ENCODE results near the gene USP43.

DNA sequence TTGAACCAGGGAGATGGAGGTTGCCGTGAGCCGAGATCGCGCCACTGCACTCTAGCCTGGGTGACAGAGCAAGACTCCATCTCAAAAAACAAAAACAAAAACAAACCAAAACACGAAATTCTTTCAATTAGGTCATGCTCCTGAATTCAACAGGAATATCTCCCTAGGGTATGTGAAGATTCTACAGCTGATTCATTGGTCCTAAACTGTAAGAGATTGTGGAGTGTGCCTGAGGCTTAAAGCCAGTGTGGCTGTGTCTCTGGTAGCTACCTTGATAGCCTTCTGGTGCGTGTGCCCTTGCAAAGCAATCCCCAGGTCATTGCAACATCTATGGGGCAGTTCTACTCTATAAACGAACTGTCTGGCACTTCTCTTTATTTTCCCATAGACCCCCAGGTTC is 48.4 kb downstream of the USP43 start:
- TF ChIP-seq, protein P1, sequence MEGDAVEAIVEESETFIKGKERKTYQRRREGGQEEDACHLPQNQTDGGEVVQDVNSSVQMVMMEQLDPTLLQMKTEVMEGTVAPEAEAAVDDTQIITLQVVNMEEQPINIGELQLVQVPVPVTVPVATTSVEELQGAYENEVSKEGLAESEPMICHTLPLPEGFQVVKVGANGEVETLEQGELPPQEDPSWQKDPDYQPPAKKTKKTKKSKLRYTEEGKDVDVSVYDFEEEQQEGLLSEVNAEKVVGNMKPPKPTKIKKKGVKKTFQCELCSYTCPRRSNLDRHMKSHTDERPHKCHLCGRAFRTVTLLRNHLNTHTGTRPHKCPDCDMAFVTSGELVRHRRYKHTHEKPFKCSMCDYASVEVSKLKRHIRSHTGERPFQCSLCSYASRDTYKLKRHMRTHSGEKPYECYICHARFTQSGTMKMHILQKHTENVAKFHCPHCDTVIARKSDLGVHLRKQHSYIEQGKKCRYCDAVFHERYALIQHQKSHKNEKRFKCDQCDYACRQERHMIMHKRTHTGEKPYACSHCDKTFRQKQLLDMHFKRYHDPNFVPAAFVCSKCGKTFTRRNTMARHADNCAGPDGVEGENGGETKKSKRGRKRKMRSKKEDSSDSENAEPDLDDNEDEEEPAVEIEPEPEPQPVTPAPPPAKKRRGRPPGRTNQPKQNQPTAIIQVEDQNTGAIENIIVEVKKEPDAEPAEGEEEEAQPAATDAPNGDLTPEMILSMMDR (IDR thresholded peaks at IDR 0.05), result no peak
- TF ChIP-seq EZH2 (IDR thresholded peaks at IDR 0.05), result no peak

All from neural progenitor cell (in vitro differentiated cells).